ENCODE data around the gene GPR35. TPM values are rescaled to one million over a fixed set of nuclear protein-coding genes. Genes with fewer than 3 reads are reported as not detected.

GPR35 gene
- total and polyA plus RNA-seq, 10 of the 15 experiments (the other 5 are each of a cell fraction or from before 2014, with no cell fraction given) = 0.14 to 1.6 (median 0.75) TPM; not detected in 3

DNA sequence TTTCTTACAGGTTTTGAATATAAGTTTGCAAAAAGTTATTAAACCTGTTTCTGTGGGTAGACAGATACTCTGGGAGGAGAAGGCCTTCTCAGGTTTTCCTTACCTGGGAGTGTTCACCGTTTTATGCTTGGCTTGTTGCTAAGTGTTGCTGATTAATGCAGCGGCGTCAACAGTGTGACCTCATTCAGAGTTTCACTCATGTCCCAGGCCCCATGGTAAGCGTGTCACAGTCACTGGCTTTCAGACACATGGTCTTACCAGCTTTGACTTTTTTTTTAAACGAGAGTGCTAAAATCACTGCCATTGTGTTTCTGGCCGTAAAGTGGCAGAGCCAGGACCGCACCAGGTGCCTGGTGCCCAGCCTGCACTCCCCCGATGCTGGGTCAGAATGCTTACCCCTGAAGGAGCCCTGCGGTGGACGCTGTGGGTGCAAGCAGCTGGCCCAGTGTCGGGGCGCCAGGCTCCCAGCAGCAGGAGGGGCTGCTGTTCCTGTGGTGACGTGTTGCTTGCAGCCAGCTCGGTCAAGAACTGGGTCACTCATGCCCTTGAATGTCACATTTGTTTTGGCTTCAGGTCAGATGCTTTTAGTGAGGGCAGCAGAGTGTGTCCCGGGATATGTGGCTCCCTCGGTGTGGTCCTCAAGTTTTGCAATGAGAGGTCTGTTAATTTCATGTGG is 35.3 kb upstream of the GPR35 start:
- H3K4me3 ChIP-seq = no peak overlapping the region
- FAIRE-seq (no peak), ATAC-seq (no peak), DNase-seq (ENCODE audit: low read depth, low spot score) (no peak)
- H3K27ac ChIP-seq (ENCODE audit: control insufficient read depth, insufficient read depth) = no peak overlapping the region
- H3K9ac ChIP-seq (ENCODE audit: control insufficient read depth, insufficient read depth, low read length) = no peak overlapping the region
- ChIA-PET POLR2A (no interaction called here), CTCF (interaction anchor here (1.1 to 11.9 kb wide), 5 partner anchors 10 to 76 kb away, joined by 3 to 196 read pairs (median 7); partner anchors contain the start of genes ANKMY1 and DUSP28), SMC1A (ENCODE audit: uncharacterized antibody, unreplicated experiment) (no interaction called here), RAD21 (ENCODE audit: unreplicated experiment) (interaction anchor here (6.2 to 10.9 kb wide), 2 partner anchors 28 to 75 kb away, joined by 49 to 206 read pairs; partner anchors contain the start of genes ANKMY1 and DUSP28)
- in situ Hi-C loops (cut with MboI) = no loop called here
- H3K79me2 ChIP-seq (ENCODE audit: control insufficient read depth, insufficient read depth, low read length) = peaks cover 35% of the 10 kb centered on the region
- peaks cover 17% of the 10 kb centered on the region for H3K4me1 ChIP-seq (ENCODE audit: control insufficient read depth, insufficient read depth, low read length)
- intact Hi-C loops (cut with micrococcal nuclease; ENCODE audit: unreplicated experiment) = no loop called here
- BruUV-seq (replicated peaks) = no TSS peak
- no peak overlapping the region for H2AFZ ChIP-seq (ENCODE audit: control insufficient read depth, low read depth, low read length)
- H3K27me3 ChIP-seq (replicated peaks in 1 of 2; ENCODE audit: control insufficient read depth in 2 of 2, insufficient read depth in 2 of 2, low read length in 1 of 2) = no peaks in the 10 kb centered on the region
- peaks cover 2 to 11% of the 10 kb centered on the region in 2 experiments; a peak in 3 of 4 replicates for H3K36me3 ChIP-seq (ENCODE audit: control insufficient read depth in 2 of 2, insufficient read depth in 2 of 2, low read length in 1 of 2)
- H3K9me3 ChIP-seq (replicated peaks; ENCODE audit: control insufficient read depth, insufficient read depth, low read length) = no peaks in the 10 kb centered on the region
- TF ChIP-seq YY1 (IDR thresholded peaks at IDR 0.05; ENCODE audit: low read depth, low read length) = no peak
- H3K4me2 ChIP-seq (ENCODE audit: control insufficient read depth, insufficient read depth) = no peak overlapping the region
- H4K20me1 ChIP-seq (ENCODE audit: control insufficient read depth, insufficient read depth) = no peaks in the 10 kb centered on the region; the same call in 1 of the 2 replicates
- 87% methylated on average over 16 of the region's 16 CpGs for WGBS (ENCODE audit: insufficient coverage, insufficient replicate concordance, low lambda C conversion rate, missing lambda C conversion rate)

DNA sequence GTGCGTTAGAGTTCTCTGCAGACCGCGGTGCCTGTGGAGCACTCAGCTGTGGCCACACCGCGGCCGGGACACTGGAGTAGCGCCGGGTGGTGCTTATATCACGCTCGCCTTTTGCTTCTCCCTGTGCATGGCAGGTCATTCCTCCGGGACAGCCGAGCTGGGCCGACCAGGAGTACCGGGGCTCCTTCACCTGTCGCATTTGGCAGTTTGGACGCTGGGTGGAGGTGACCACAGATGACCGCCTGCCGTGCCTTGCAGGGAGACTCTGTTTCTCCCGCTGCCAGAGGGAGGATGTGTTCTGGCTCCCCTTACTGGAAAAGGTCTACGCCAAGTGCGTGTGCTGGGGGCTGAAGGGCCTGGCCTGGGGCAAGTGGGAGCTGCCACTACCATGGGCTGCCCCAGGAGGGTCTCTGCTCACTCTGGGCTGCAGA is 34.6 kb upstream of the GPR35 start:
- 93% methylated on average over 21 of the region's 21 CpGs for WGBS (ENCODE audit: insufficient coverage, insufficient replicate concordance, low lambda C conversion rate, missing lambda C conversion rate)
- peaks cover 28% of the 10 kb centered on the region for H3K79me2 ChIP-seq (ENCODE audit: control insufficient read depth, insufficient read depth, low read length)
- in situ Hi-C loops (cut with MboI) = no loop called here
- H3K9ac ChIP-seq (ENCODE audit: control insufficient read depth, insufficient read depth, low read length) = no peak overlapping the region
- no peak overlapping the region for H3K4me3 ChIP-seq
- CTCF ChIA-PET = no interaction called here
- POLR2A ChIA-PET = no interaction called here
- H4K20me1 ChIP-seq (ENCODE audit: control insufficient read depth, insufficient read depth) = no peaks in the 10 kb centered on the region; the same call in 1 of the 2 replicates
- intact Hi-C loops (cut with micrococcal nuclease; ENCODE audit: unreplicated experiment) = no loop called here
- H3K27me3 ChIP-seq (replicated peaks in 1 of 2; ENCODE audit: control insufficient read depth in 2 of 2, insufficient read depth in 2 of 2, low read length in 1 of 2) = no peaks in the 10 kb centered on the region
- H3K4me1 ChIP-seq (ENCODE audit: control insufficient read depth, insufficient read depth, low read length) = peaks cover 13% of the 10 kb centered on the region
- H3K27ac ChIP-seq (ENCODE audit: control insufficient read depth, insufficient read depth) = no peak overlapping the region
- RAD21 ChIA-PET (ENCODE audit: unreplicated experiment) = no interaction called here
- TF ChIP-seq, protein P1, sequence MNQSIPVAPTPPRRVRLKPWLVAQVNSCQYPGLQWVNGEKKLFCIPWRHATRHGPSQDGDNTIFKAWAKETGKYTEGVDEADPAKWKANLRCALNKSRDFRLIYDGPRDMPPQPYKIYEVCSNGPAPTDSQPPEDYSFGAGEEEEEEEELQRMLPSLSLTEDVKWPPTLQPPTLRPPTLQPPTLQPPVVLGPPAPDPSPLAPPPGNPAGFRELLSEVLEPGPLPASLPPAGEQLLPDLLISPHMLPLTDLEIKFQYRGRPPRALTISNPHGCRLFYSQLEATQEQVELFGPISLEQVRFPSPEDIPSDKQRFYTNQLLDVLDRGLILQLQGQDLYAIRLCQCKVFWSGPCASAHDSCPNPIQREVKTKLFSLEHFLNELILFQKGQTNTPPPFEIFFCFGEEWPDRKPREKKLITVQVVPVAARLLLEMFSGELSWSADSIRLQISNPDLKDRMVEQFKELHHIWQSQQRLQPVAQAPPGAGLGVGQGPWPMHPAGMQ (IDR thresholded peaks at IDR 0.05; ENCODE audit: borderline replicate concordance) = no peak
- no peak for TF ChIP-seq BACH1 (IDR thresholded peaks at IDR 0.05; ENCODE audit: borderline replicate concordance)
- TF ChIP-seq, protein P2, sequence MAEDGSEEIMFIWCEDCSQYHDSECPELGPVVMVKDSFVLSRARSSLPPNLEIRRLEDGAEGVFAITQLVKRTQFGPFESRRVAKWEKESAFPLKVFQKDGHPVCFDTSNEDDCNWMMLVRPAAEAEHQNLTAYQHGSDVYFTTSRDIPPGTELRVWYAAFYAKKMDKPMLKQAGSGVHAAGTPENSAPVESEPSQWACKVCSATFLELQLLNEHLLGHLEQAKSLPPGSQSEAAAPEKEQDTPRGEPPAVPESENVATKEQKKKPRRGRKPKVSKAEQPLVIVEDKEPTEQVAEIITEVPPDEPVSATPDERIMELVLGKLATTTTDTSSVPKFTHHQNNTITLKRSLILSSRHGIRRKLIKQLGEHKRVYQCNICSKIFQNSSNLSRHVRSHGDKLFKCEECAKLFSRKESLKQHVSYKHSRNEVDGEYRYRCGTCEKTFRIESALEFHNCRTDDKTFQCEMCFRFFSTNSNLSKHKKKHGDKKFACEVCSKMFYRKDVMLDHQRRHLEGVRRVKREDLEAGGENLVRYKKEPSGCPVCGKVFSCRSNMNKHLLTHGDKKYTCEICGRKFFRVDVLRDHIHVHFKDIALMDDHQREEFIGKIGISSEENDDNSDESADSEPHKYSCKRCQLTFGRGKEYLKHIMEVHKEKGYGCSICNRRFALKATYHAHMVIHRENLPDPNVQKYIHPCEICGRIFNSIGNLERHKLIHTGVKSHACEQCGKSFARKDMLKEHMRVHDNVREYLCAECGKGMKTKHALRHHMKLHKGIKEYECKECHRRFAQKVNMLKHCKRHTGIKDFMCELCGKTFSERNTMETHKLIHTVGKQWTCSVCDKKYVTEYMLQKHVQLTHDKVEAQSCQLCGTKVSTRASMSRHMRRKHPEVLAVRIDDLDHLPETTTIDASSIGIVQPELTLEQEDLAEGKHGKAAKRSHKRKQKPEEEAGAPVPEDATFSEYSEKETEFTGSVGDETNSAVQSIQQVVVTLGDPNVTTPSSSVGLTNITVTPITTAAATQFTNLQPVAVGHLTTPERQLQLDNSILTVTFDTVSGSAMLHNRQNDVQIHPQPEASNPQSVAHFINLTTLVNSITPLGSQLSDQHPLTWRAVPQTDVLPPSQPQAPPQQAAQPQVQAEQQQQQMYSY (CRISPR knock-in tag; IDR thresholded peaks at IDR 0.05) = no peak
- no peak overlapping the region for H2AFZ ChIP-seq (ENCODE audit: control insufficient read depth, low read depth, low read length)
- no peaks in the 10 kb centered on the region for H3K9me3 ChIP-seq (replicated peaks; ENCODE audit: control insufficient read depth, insufficient read depth, low read length)
- no TSS peak for BruUV-seq (replicated peaks)
- H3K4me2 ChIP-seq (ENCODE audit: control insufficient read depth, insufficient read depth) = no peak overlapping the region
- SMC1A ChIA-PET (ENCODE audit: uncharacterized antibody, unreplicated experiment) = no interaction called here
- DNase-seq (ENCODE audit: low read depth, low spot score) (no peak), ATAC-seq (no peak), FAIRE-seq (no peak)
- peaks cover 2 to 16% of the 10 kb centered on the region in 2 experiments; a peak in 3 of 4 replicates for H3K36me3 ChIP-seq (ENCODE audit: control insufficient read depth in 2 of 2, insufficient read depth in 2 of 2, low read length in 1 of 2)

All from GM12878 (cell line).